ENCODE data around the gene MZB1.

Gene MZB1, protein sequence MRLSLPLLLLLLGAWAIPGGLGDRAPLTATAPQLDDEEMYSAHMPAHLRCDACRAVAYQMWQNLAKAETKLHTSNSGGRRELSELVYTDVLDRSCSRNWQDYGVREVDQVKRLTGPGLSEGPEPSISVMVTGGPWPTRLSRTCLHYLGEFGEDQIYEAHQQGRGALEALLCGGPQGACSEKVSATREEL

DNA sequence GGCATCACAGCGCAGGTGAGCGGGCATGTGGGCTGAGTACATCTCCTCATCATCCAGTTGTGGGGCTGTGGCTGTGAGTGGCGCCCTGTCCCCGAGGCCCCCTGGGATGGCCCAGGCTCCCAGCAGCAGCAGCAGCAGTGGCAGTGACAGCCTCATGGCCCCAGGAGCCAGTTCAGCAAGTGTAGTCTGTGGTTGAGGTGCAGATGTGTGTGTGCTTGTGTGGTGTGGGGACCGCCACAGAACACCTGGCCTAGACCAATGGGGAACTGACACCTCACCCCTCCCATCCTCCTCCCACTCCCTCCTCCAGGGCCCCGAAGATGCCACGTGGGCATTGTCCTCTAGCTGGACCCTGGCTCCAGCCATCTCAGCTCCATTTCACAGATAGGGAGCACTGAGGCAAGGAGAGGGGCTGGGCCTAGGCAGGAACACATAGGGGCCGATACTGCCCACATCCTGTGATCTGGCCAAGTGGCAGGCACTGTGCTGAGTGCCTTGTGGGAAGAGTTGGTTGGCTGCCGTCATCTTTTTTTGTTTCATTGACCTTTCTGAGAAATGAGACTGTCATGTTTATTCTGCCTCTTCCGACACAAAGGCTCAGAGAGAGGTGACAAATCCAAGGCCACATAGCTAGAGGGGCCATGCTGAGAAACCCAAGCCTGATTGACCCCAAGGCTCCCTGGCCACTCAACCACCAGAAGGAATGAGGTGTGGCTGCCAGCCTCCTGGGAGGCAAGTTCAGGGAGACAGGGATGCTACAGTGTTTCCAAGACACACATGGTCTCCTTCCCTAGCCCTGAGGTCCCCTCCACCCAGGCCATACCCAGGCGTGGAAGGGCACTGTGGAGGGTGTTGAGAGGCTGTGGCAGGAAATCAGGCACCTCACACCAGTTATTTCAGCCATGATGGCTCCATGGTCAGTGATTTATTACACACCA lies at the start of gene MZB1:
MZB1 (minus strand) TSS at position 213 of the 938 bp plus-strand sequence; CDS start at position 156, 57 bp downstream.
- TF ChIP-seq, protein P1, sequence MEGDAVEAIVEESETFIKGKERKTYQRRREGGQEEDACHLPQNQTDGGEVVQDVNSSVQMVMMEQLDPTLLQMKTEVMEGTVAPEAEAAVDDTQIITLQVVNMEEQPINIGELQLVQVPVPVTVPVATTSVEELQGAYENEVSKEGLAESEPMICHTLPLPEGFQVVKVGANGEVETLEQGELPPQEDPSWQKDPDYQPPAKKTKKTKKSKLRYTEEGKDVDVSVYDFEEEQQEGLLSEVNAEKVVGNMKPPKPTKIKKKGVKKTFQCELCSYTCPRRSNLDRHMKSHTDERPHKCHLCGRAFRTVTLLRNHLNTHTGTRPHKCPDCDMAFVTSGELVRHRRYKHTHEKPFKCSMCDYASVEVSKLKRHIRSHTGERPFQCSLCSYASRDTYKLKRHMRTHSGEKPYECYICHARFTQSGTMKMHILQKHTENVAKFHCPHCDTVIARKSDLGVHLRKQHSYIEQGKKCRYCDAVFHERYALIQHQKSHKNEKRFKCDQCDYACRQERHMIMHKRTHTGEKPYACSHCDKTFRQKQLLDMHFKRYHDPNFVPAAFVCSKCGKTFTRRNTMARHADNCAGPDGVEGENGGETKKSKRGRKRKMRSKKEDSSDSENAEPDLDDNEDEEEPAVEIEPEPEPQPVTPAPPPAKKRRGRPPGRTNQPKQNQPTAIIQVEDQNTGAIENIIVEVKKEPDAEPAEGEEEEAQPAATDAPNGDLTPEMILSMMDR (IDR thresholded peaks at IDR 0.05; ENCODE audit: low read depth, low read length, missing control alignments), result no peak
- no peak within 1 kb of the TSS for H3K4me3 ChIP-seq (replicated peaks; ENCODE audit: low read depth, low read length)
- DNase-seq (ENCODE audit: extremely low read depth, low read depth), result no peak

DNA sequence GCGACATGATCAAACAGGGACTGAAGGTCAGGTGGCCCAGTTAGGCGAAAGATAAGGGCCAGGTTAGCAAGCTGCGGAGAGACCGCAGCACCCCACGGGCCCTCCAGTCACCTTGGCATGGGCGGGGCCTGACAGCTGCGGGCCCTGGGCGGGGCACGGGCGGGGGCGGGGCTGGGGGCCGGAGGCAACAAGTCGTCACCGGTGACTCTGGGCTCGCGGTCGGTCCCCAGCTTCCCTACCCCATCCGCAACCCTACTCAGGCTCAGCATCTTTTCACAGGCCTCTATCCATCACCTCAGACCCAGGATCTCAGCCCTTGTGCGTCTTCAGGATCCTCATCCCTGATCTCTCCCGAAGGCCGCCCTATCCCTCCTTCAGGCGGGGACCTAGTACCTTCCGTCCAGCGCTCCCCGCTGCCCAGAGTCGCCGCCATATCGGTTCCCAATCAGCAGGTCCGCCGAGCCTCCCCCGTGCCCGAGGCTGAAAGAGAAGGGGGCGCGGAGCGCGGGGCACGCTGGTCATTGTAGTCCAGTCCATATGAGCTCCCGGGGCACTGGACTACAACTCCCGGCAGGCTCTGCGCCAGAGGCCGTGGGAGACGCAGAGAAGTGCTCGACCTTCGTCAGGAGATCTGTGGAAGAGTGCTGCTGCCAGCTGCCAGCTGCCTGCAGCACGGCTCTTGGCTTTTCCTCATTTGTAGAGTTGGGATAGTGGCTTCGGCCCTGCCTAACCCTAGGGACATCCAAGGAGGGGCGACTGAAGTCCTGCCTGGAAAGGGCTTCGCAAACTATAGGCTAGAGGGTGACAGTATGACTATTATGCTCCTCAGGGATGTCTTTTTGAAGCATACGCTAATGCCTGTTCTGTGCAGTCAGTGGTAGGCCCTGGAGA lies 49.5 kb upstream of the MZB1 start, which contains the start of gene DNAJC18:
DNAJC18 (minus strand) TSS at position 513 of the 891 bp plus-strand sequence; CDS start at position 433, 80 bp downstream.
- TF ChIP-seq, protein P1 (IDR thresholded peaks at IDR 0.05; ENCODE audit: low read depth, low read length, missing control alignments), result no peak
- peak within 1 kb of the TSS; percentile 66 for H3K4me3 ChIP-seq (replicated peaks; ENCODE audit: low read depth, low read length)
- peak; percentile 65 for DNase-seq (ENCODE audit: extremely low read depth, low read depth)

DNA sequence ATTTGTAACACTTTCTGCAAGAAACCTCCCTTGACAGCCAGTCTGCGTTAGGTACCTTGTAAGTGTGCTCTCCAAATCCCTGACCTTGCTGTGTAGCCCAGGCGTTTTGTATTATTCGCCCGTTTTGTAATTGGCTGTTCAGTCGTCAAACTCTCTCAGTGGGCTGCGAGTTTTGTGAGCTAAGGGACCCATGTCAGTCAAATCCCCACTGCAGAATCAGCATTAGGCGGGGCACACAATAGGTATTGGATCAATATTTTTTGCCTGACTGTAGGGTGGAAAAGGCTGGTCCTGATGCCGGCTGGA lies 48.9 kb upstream of the MZB1 start:
- no peak for DNase-seq (ENCODE audit: extremely low read depth, low read depth)
- peak overlapping the region; percentile 66 for H3K4me3 ChIP-seq (replicated peaks; ENCODE audit: low read depth, low read length)
- TF ChIP-seq, protein P1 (IDR thresholded peaks at IDR 0.05; ENCODE audit: low read depth, low read length, missing control alignments), result no peak

DNA sequence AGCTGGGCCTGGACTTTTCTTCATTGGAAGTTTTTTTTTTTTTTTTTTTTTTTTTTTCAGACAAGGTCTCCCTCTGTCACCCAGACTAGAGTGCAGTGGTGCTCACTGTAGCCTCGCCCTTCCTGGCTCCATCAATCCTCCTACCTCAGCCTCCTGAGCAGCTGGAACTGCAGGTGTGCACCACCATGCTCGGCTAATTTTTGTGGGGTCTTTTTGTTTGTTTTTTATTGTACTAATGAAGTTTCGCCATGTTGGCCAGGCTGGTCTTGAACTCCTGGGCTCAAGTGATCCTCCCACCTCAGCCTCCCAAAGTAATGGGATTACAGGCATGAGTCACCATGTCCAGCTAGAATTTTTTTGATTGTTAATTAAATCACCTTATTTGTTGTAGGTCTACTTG lies 46.0 kb upstream of the MZB1 start:
- TF ChIP-seq, protein P1 (IDR thresholded peaks at IDR 0.05; ENCODE audit: low read depth, low read length, missing control alignments), result no peak
- no peak overlapping the region for H3K4me3 ChIP-seq (replicated peaks; ENCODE audit: low read depth, low read length)
- no peak for DNase-seq (ENCODE audit: extremely low read depth, low read depth)

DNA sequence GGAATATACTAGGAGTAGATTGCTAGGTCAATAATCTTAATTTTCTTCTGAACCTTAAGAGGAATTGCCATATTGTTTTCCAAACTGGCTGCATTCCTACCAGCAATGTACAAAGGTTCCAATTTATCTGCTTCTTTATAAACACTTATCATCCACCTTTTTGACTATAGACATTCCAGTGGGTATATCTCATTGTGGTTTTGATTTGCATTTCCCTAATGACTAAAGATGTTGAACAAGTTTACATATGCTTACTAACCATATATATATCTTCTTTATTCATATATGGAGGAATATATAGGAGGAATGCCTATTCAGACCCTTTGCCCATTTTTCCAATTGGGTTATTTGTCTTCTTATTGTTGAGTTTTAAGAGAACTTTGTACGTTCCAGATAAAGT lies 42.0 kb upstream of the MZB1 start:
- TF ChIP-seq, protein P1 (IDR thresholded peaks at IDR 0.05; ENCODE audit: low read depth, low read length, missing control alignments), result no peak
- DNase-seq (ENCODE audit: extremely low read depth, low read depth), result no peak
- H3K4me3 ChIP-seq (replicated peaks; ENCODE audit: low read depth, low read length), result no peak overlapping the region

DNA sequence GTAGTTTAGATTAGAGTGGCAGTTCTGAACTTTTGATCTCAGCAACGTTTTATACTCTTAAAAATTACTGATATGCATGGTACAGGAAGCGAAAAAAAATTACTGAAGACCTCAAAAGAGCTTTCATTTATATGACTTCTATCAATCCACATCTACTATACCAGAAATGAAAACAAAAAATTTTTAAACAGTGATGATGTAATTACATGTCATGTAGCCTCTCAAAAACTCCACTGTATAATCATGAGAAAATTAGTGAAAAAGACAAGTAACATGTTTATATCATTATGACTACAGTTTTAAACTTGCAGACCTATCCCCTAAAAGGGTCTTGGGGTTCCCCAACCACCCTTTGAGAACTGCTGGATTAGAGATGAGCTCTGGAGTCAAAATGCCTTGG lies 40.3 kb upstream of the MZB1 start:
- no peak overlapping the region for H3K4me3 ChIP-seq (replicated peaks; ENCODE audit: low read depth, low read length)
- TF ChIP-seq, protein P1 (IDR thresholded peaks at IDR 0.05; ENCODE audit: low read depth, low read length, missing control alignments), result no peak
- no peak for DNase-seq (ENCODE audit: extremely low read depth, low read depth)
